IMR-90 (cell line): Measurements from ENCODE around the gene MMGT1. TPM values are rescaled to one million over a fixed set of nuclear protein-coding genes. Genes with fewer than 3 reads are reported as not detected.

Experiments used
- ATAC-seq: fragments of 200-7000 bp; cut with Tn5 transposase; 2 replicates; pipeline ENCODE4 v1.9.1; 2020; ENCODE audit warnings: low read depth, mild to moderate bottlenecking, moderate library complexity
- BruUV-seq: library from RNA; stranded (reverse); fragments of 400-500 nt; replicated peaks from 2 replicates; lab custom pipeline; 2021; lab: Mats Ljungman, UMichigan
- CTCF ChIA-PET: fragments of 300-600 bp; formaldehyde crosslinking; extraction: SDS; loops from one replicate; lab custom pipeline; 2021; ENCODE audit warnings: antibody characterized with exemption; lab: Yijun Ruan, JAX
- POLR2A ChIA-PET: fragments of 300-600 bp; sonication (Branson Sonifier 250); formaldehyde crosslinking; loops from one replicate; lab custom pipeline; 2022; ENCODE audit warnings: antibody characterized with exemption; ENCODE audit not compliant: unreplicated experiment; lab: Charles Lee
- DNase-seq: peaks from one replicate; pipeline ENCODE4 v3.0.0; 2013
- H2AFZ ChIP-seq: replicated peaks from 2 replicates; pipeline ENCODE3; 2013; ENCODE audit warnings: low read length, mild to moderate bottlenecking; ENCODE audit not compliant: poor library complexity
- H2AK5ac ChIP-seq: 2 replicates; pipeline ENCODE4 v1.6.1; 2013; ENCODE audit warnings: low read depth, low read length, inconsistent platforms
- H2AK9ac ChIP-seq: replicated peaks from 2 replicates; pipeline ENCODE3; 2013; ENCODE audit warnings: mild to moderate bottlenecking, low read depth, low read length, moderate library complexity; ENCODE audit not compliant: poor library complexity
- H2BK120ac ChIP-seq: 2 replicates; pipeline ENCODE4 v1.6.1; 2013; ENCODE audit warnings: low read depth, low read length, inconsistent platforms
- H2BK15ac ChIP-seq: 3 replicates; pipeline ENCODE4 v1.6.1; 2013; ENCODE audit warnings: low read depth, low read length, inconsistent platforms
- H2BK20ac ChIP-seq: 2 replicates; pipeline ENCODE4 v1.6.1; 2013; ENCODE audit warnings: low read depth, mild to moderate bottlenecking, inconsistent platforms, low read length, moderate library complexity
- H2BK5ac ChIP-seq: 2 replicates; pipeline ENCODE4 v1.6.1; 2013; ENCODE audit warnings: mild to moderate bottlenecking, low read depth, low read length, inconsistent platforms; ENCODE audit not compliant: poor library complexity, severe bottlenecking
- H3K14ac ChIP-seq: replicated peaks from 2 replicates; pipeline ENCODE4 v1.6.1; 2013; ENCODE audit warnings: low read depth, low read length, inconsistent platforms
- H3K18ac ChIP-seq: 2 replicates; pipeline ENCODE4 v1.6.1; 2013; ENCODE audit warnings: low read depth, low read length, control low read depth
- H3K23ac ChIP-seq: 2 replicates; pipeline ENCODE4 v1.6.1; 2013; ENCODE audit warnings: low read depth, low read length, inconsistent platforms
- H3K27ac ChIP-seq: 2 replicates; pipeline ENCODE4 v1.5.1; 2013; ENCODE audit warnings: mild to moderate bottlenecking, control low read depth, low read length; ENCODE audit not compliant: insufficient read depth
- H3K27me3 ChIP-seq: 2 replicates; pipeline ENCODE4 v1.6.1; 2013; ENCODE audit warnings: low read length; ENCODE audit not compliant: control insufficient read depth, insufficient read depth
- H3K36me3 ChIP-seq: 2 replicates; pipeline ENCODE4 v1.6.1; 2013; ENCODE audit warnings: low read length, mixed read lengths; ENCODE audit not compliant: control insufficient read depth, insufficient read depth
- H3K4ac ChIP-seq: 2 replicates; pipeline ENCODE4 v1.6.1; 2013; ENCODE audit warnings: low read depth, low read length, inconsistent platforms
- H3K4me1 ChIP-seq: 2 replicates; pipeline ENCODE4 v1.6.1; 2013; ENCODE audit warnings: low read length, mixed read lengths; ENCODE audit not compliant: control insufficient read depth, insufficient read depth
- H3K4me2 ChIP-seq: 2 replicates; pipeline ENCODE4 v1.6.1; 2013; ENCODE audit warnings: low read depth, mild to moderate bottlenecking, control low read depth, low read length, moderate library complexity
- H3K4me3 ChIP-seq: 2 replicates; pipeline ENCODE4 v1.5.1; 2013; ENCODE audit warnings: low read depth, mild to moderate bottlenecking, control low read depth, low read length, moderate library complexity; ENCODE audit not compliant: insufficient read depth
- H3K56ac ChIP-seq: 2 replicates; pipeline ENCODE4 v1.6.1; 2013; ENCODE audit warnings: low read length, inconsistent platforms; ENCODE audit not compliant: insufficient read depth; ENCODE audit errors: extremely low read depth
- H3K79me1 ChIP-seq, 2 experiments: 2 replicates each; pipeline ENCODE4 v1.6.1; 2013; ENCODE audit warnings: low read length in 2 of 2, inconsistent platforms in 1 of 2, low read depth in 1 of 2
- H3K9ac ChIP-seq: 2 replicates; pipeline ENCODE4 v1.6.1; 2013; ENCODE audit warnings: low read depth, low read length, control low read depth
- H3K9me1 ChIP-seq: 2 replicates; pipeline ENCODE4 v1.6.1; 2013; ENCODE audit warnings: low read length, inconsistent platforms; ENCODE audit not compliant: insufficient read depth
- H3K9me3 ChIP-seq: 2 replicates; pipeline ENCODE4 v1.6.1; 2013; ENCODE audit warnings: low read length; ENCODE audit not compliant: control insufficient read depth, insufficient read depth
- H4K20me1 ChIP-seq: 2 replicates; pipeline ENCODE4 v1.6.1; 2013; ENCODE audit warnings: low read length, inconsistent platforms; ENCODE audit not compliant: insufficient read depth
- H4K5ac ChIP-seq: 2 replicates; pipeline ENCODE4 v1.6.1; 2013; ENCODE audit warnings: mild to moderate bottlenecking, low read depth, low read length, control low read depth
- H4K8ac ChIP-seq, 2 experiments: 2 replicates each; pipeline ENCODE4 v1.6.1; 2013; ENCODE audit warnings: low read depth in 2 of 2, low read length in 2 of 2, control low read depth in 1 of 2, inconsistent platforms in 1 of 2
- H4K91ac ChIP-seq: 2 replicates; pipeline ENCODE4 v1.6.1; 2013; ENCODE audit warnings: low read depth, low read length, inconsistent platforms; ENCODE audit not compliant: insufficient read depth
- POLR2A ChIP-seq: IDR thresholded peaks from 2 replicates; pipeline ENCODE4 v1.6.1; 2012; ENCODE audit warnings: mild to moderate bottlenecking, low read depth, low read length
- WGBS, 2 experiments: methylation state at CpG; one replicate each; pipeline versions ENCODE4 v1.1.5 to v1.1.7; 2013; ENCODE audit warnings: missing lambda C conversion rate in 2 of 2; ENCODE audit not compliant: insufficient read length in 1 of 2; ENCODE audit errors: extremely low coverage in 2 of 2; 5-methylcytosine and 5-hydroxymethylcytosine counted together
- dilution Hi-C: fragments of 300-500 bp; cut with HindIII; formaldehyde crosslinking; loops from one replicate; pipeline ENCODE4 v1.14.3; 2018; ENCODE audit warnings: low sequenced_read_pairs; ENCODE audit not compliant: unreplicated experiment
- in situ Hi-C: fragments of 300-500 bp; cut with MboI; formaldehyde crosslinking; loops from 3 replicates; pipeline ENCODE4 v1.14.3; 2019; ENCODE audit warnings: low sequenced_read_pairs, inconsistent platforms, mixed read lengths
- intact Hi-C: fragments of 100-400 bp; cut with micrococcal nuclease; formaldehyde crosslinking; loops from 2 replicates; pipeline ENCODE4 v1.10.0; 2022
- polyA plus RNA-seq, 3 experiments: library from polyadenylated mRNA; depleted of rRNA; stranded (reverse); fragments of >200 nt; gene quantifications; 2 replicates each; pipeline ENCODE4 v1.2.3, GENCODE V29; 2012; ENCODE audit warnings: low replicate concordance in 1 of 3
- total RNA-seq: library from RNA; depleted of rRNA; stranded (reverse); fragments of >200 nt; gene quantifications from 2 replicates; pipeline ENCODE4 v1.2.3, GENCODE V29; 2012; rRNA removed

The MMGT1 gene
- total and polyA plus RNA-seq, 2 of the 4 experiments (the other 2 are of a cell fraction) = 7.5 to 8.1 TPM

GRCh38 chrX:135914404-135914803 lies 59.4 kb downstream of the MMGT1 start:
- no peak overlapping the region for H3K9ac ChIP-seq
- no peak overlapping the region for H3K14ac ChIP-seq
- ChIA-PET POLR2A (no interaction called here), CTCF (no interaction called here)
- H2AFZ ChIP-seq = no peak overlapping the region
- H4K91ac ChIP-seq = no peak overlapping the region
- H4K5ac ChIP-seq = no peak overlapping the region
- H3K4me3 ChIP-seq = no peak overlapping the region
- no peak for ATAC-seq
- H3K9me3 ChIP-seq = no peaks in the 10 kb centered on the region
- in situ Hi-C loops (no loop called here), dilution Hi-C loops (no loop called here), intact Hi-C loops (no loop called here)
- DNase-seq = no peak
- no peak overlapping the region for H2BK5ac ChIP-seq
- TF ChIP-seq POLR2A = no peak
- no peak overlapping the region for H3K18ac ChIP-seq
- no peaks in the 10 kb centered on the region for H3K79me1 ChIP-seq
- no peak overlapping the region for H3K4me2 ChIP-seq
- no peak overlapping the region for H2AK5ac ChIP-seq
- no peak overlapping the region for H4K8ac ChIP-seq
- no peaks in the 10 kb centered on the region for H3K4me1 ChIP-seq
- H3K27me3 ChIP-seq = peaks cover 5% of the 10 kb centered on the region
- H3K4ac ChIP-seq = no peak overlapping the region
- H3K9me1 ChIP-seq = no peaks in the 10 kb centered on the region
- WGBS, 2 experiments = no CpG with 5 or more reads among the region's 5 CpGs
- no peaks in the 10 kb centered on the region for H3K36me3 ChIP-seq
- no TSS peak for BruUV-seq
- H2BK20ac ChIP-seq = no peak overlapping the region
- no peak overlapping the region for H3K56ac ChIP-seq
- H3K27ac ChIP-seq = no peak overlapping the region
- H2BK15ac ChIP-seq = no peak overlapping the region
- no peak overlapping the region for H2AK9ac ChIP-seq
- no peak overlapping the region for H2BK120ac ChIP-seq
- no peak overlapping the region for H3K23ac ChIP-seq
- no peaks in the 10 kb centered on the region for H4K20me1 ChIP-seq

Other genes starting within 250 kb of the MMGT1 start
- gene CT45A3, start 205.8 kb downstream of the MMGT1 start, total RNA-seq = not detected in 2 replicates
- gene CT45A3, start 205.8 kb downstream of the MMGT1 start, polyA plus RNA-seq (2012; rRNA removed) = not detected in 2 replicates
- gene CT45A5, start 188.5 kb downstream of the MMGT1 start, total RNA-seq = not detected in 2 replicates
- not detected in 2 replicates for gene CT45A5, start 188.5 kb downstream of the MMGT1 start, polyA plus RNA-seq (2012; rRNA removed)
- not detected in 2 replicates for gene CT45A6, start 171.2 kb downstream of the MMGT1 start, total RNA-seq
- gene CT45A6, start 171.2 kb downstream of the MMGT1 start, polyA plus RNA-seq (2012; rRNA removed) = not detected in 2 replicates
- gene CT45A2, start 154.0 kb downstream of the MMGT1 start, total RNA-seq = not detected in 2 replicates
- gene CT45A2, start 154.0 kb downstream of the MMGT1 start, polyA plus RNA-seq (2012; rRNA removed) = not detected in 2 replicates
- not detected in 2 replicates for gene CT45A7, start 136.7 kb downstream of the MMGT1 start, total RNA-seq
- not detected in 2 replicates for gene CT45A7, start 136.7 kb downstream of the MMGT1 start, polyA plus RNA-seq (2012; rRNA removed)
- gene CT45A8, start 119.5 kb downstream of the MMGT1 start, total RNA-seq = not detected in 2 replicates
- gene CT45A8, start 119.5 kb downstream of the MMGT1 start, polyA plus RNA-seq (2012; rRNA removed) = not detected in 2 replicates
- not detected in 2 replicates for gene CT45A9, start 102.2 kb downstream of the MMGT1 start, total RNA-seq
- not detected in 2 replicates for gene CT45A9, start 102.2 kb downstream of the MMGT1 start, polyA plus RNA-seq (2012; rRNA removed)
- not detected in 2 replicates for gene CT45A10, start 80.5 kb downstream of the MMGT1 start, total RNA-seq
- gene CT45A10, start 80.5 kb downstream of the MMGT1 start, polyA plus RNA-seq (2012; rRNA removed) = not detected in 2 replicates
- gene SAGE1, start 80.3 kb downstream of the MMGT1 start, total RNA-seq = not detected in 2 replicates
- not detected in 2 replicates for gene SAGE1, start 80.3 kb downstream of the MMGT1 start, polyA plus RNA-seq (2012; rRNA removed)
- 19.0 and 25.0 TPM in 2 replicates for gene SLC9A6, start 11.4 kb upstream of the MMGT1 start, total RNA-seq
- gene SLC9A6, start 11.4 kb upstream of the MMGT1 start, polyA plus RNA-seq (2012; rRNA removed) = 5.2 and 6.9 TPM in 2 replicates
- gene FHL1, start 173.5 kb upstream of the MMGT1 start, total RNA-seq = 41.9 and 69.4 TPM in 2 replicates
- 57.3 and 72.9 TPM in 2 replicates for gene FHL1, start 173.5 kb upstream of the MMGT1 start, polyA plus RNA-seq (2012; rRNA removed)